Measurements from ENCODE around the gene GADD45B. TPM values are rescaled to one million over a fixed set of nuclear protein-coding genes. Genes with fewer than 3 reads are reported as not detected.

GADD45B gene
- total and polyA plus RNA-seq, 2 of the 4 experiments (the other 2 are of a cell fraction) = 30.1 to 106 TPM

GRCh38 chr19:2474232-2475017 is 1.5 kb upstream of the GADD45B start (continued):
- peak; percentile 31 for TF ChIP-seq CEBPB (IDR thresholded peaks at IDR 0.05; ENCODE audit: low read depth, low read length)
- no peak; the same call in 1 of the 2 replicates for TF ChIP-seq POLR2A (IDR thresholded peaks at IDR 0.05; ENCODE audit: low read depth, low read length)
- 0 out of 2 replicates have a peak, but pooled peaks have one; percentile 10 for TF ChIP-seq RFX5 (IDR thresholded peaks at IDR 0.05; ENCODE audit: low read depth, low read length)

Measured in IMR-90 (cell line).